ENCODE data around the gene RPTOR.

- no peak for TF ChIP-seq POLR2A (IDR thresholded peaks at IDR 0.05; ENCODE audit: low read depth, low read length)
- TF ChIP-seq IRF3 (IDR thresholded peaks at IDR 0.05), result no peak
- TF ChIP-seq GABPA (IDR thresholded peaks at IDR 0.05; ENCODE audit: low read depth), result no peak
- TF ChIP-seq FOXM1 (IDR thresholded peaks at IDR 0.05; ENCODE audit: low read depth, low read length), result no peak
- TF ChIP-seq SMAD1 (IDR thresholded peaks at IDR 0.05; ENCODE audit: low read depth, partially characterized antibody), result no peak
- no peak for TF ChIP-seq MTA3 (IDR thresholded peaks at IDR 0.05; ENCODE audit: borderline replicate concordance, low read length)
- no peak for TF ChIP-seq RELA (IDR thresholded peaks at IDR 0.05; ENCODE audit: borderline replicate concordance, partially characterized antibody)
- TF ChIP-seq TCF12 (IDR thresholded peaks at IDR 0.05; ENCODE audit: low read depth, low read length), result no peak
- TF ChIP-seq, protein P1, sequence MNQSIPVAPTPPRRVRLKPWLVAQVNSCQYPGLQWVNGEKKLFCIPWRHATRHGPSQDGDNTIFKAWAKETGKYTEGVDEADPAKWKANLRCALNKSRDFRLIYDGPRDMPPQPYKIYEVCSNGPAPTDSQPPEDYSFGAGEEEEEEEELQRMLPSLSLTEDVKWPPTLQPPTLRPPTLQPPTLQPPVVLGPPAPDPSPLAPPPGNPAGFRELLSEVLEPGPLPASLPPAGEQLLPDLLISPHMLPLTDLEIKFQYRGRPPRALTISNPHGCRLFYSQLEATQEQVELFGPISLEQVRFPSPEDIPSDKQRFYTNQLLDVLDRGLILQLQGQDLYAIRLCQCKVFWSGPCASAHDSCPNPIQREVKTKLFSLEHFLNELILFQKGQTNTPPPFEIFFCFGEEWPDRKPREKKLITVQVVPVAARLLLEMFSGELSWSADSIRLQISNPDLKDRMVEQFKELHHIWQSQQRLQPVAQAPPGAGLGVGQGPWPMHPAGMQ (IDR thresholded peaks at IDR 0.05; ENCODE audit: borderline replicate concordance), result no peak
- TF ChIP-seq, protein P2, sequence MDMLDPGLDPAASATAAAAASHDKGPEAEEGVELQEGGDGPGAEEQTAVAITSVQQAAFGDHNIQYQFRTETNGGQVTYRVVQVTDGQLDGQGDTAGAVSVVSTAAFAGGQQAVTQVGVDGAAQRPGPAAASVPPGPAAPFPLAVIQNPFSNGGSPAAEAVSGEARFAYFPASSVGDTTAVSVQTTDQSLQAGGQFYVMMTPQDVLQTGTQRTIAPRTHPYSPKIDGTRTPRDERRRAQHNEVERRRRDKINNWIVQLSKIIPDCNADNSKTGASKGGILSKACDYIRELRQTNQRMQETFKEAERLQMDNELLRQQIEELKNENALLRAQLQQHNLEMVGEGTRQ (IDR thresholded peaks at IDR 0.05; ENCODE audit: borderline replicate concordance, low read depth, low read length), result no peak
- no peak for TF ChIP-seq CHD1 (IDR thresholded peaks at IDR 0.05; ENCODE audit: low read depth, low read length)
- TF ChIP-seq, protein P3, sequence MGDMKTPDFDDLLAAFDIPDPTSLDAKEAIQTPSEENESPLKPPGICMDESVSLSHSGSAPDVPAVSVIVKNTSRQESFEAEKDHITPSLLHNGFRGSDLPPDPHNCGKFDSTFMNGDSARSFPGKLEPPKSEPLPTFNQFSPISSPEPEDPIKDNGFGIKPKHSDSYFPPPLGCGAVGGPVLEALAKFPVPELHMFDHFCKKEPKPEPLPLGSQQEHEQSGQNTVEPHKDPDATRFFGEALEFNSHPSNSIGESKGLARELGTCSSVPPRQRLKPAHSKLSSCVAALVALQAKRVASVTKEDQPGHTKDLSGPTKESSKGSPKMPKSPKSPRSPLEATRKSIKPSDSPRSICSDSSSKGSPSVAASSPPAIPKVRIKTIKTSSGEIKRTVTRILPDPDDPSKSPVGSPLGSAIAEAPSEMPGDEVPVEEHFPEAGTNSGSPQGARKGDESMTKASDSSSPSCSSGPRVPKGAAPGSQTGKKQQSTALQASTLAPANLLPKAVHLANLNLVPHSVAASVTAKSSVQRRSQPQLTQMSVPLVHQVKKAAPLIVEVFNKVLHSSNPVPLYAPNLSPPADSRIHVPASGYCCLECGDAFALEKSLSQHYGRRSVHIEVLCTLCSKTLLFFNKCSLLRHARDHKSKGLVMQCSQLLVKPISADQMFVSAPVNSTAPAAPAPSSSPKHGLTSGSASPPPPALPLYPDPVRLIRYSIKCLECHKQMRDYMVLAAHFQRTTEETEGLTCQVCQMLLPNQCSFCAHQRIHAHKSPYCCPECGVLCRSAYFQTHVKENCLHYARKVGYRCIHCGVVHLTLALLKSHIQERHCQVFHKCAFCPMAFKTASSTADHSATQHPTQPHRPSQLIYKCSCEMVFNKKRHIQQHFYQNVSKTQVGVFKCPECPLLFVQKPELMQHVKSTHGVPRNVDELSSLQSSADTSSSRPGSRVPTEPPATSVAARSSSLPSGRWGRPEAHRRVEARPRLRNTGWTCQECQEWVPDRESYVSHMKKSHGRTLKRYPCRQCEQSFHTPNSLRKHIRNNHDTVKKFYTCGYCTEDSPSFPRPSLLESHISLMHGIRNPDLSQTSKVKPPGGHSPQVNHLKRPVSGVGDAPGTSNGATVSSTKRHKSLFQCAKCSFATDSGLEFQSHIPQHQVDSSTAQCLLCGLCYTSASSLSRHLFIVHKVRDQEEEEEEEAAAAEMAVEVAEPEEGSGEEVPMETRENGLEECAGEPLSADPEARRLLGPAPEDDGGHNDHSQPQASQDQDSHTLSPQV (IDR thresholded peaks at IDR 0.05), result no peak
- no peak for TF ChIP-seq BACH1 (IDR thresholded peaks at IDR 0.05; ENCODE audit: borderline replicate concordance)
Measured at GRCh38 chr17:80835816-80836657, 291.4 kb downstream of the RPTOR start.
